HG02623 (cell line): ENCODE results near the gene ATP5F1E.

ENCODE experiments used
- ATAC-seq: cut with Tn5 transposase; IDR thresholded peaks from one replicate; pipeline ENCODE4 v1.9.1; 2021; ENCODE audit warnings: moderate library complexity; ENCODE audit not compliant: unreplicated experiment

ATP5F1E gene

DNA sequence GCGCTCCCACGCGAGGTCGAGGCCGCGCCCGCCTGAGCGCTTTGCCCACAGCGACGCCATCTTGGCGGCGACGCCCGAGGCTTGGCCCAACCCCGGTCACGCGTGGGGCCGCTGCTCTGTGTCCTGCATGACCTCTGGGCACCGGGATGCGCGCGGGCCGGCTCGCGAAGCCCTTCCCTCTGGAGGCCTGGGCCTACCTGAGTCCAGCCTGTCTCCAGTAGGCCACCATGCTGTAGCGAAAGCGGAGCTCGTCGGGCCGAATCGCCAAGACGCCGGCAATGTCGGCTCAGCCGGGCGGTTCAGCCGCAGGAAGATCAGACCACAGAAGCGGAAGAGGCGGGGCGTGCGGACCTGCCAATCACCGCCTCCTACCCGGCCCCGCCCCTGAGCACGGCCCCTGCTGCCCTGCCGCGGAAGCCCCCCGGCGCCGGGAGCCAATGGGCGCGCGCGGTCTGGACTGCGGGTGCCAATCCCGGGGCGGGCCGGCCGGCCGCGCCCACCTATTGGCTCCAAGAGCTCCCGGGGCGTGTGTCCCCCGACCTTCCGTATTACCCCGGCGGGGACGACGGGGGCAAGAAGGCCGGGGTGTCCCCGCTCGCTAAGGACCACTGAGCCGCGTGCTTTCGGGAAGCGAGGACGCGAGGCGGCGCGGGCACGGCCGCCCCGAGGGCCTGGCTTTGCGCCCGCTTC lies at the start of gene ATP5F1E:
Gene ATP5F1E (minus strand): TSS at position 313 of the 690 bp plus-strand sequence. CDS start 84 bp downstream, at position 229.
- ATAC-seq, result peak; percentile 94

DNA sequence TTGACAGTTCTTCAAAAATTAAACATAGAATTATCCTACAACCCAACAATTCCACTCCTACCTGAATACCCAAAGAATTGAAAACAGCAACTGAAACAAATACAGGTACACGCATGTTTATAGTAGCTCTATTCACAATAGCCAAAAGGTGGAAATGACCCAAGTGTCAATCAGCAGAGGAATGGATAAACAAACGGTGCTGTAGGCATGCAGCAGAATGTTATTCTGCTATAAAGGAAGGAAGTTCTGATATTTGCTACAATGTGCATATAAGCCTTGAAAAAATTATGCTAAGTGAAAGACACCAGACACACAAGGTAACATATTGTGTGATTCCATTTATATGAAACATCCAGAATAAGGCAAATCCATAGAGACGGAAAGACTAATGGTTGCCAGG lies 48.9 kb upstream of the ATP5F1E start:
- ATAC-seq, result no peak

DNA sequence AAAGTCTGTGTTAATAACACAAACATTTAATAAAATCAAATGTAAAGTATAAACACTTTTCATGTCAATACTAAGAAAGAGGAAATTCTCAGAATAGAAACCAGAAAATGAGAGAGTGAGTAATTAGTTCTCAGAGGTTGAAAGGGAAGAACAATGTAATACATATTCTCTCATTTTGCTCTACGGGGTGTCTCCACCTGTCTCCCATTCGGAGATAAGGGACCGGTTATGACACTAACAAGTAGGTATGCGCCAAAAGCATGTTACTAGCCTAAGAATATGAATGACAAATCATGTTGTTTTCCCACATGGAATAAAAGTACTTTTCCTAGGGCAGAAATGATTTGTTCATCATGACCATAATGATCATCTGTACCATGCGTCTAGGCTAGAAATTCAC lies 46.1 kb upstream of the ATP5F1E start:
- ATAC-seq, result no peak

DNA sequence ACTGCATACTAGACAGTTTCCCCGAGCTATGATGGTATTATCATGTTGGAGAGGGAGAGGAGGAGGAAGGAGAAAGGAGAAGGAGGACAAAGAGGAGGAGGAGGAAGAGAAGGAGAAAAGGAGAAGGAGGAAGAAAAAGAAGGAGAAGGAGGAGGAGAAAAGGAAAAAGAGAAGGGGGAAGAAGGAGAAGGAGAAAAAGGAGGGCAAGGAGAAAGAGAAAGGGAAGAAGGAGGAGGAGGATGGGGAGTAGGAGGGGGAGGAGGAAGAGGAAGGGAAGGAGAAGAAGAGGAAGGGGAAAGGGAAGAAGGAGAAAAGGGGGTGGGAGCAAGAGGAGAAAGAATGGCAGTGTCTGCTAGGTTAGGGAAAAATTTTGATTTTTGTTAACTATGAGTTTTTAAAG lies 45.6 kb upstream of the ATP5F1E start:
- ATAC-seq, result no peak

DNA sequence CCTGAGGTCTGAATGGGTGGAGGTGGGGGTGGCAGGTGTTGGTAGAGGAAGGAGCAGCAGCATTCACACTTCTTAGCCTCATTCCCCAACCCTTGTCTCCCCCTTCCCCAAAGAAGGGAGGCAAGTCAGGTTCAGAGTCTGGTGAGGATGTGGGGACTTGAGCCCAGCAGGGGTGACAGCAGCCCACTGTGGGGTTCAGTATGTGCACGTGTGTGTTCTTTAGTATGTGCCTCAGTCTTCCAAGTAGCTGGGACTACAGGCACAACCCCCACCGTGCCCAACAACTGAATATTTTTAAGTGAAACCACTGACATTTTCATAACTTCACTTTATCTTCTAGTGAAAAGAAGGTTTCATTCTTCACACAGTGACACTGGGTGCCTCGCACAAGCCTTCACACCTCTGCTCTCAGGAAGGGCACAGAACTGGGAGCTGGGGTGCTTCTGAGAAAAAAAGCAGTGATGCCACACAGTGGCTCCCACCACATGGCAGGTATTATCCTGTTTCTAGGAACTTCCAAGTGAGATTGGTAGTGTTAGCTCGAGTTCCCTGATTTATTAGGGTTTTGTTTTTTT lies 43.9 kb upstream of the ATP5F1E start:
- ATAC-seq, result no peak

DNA sequence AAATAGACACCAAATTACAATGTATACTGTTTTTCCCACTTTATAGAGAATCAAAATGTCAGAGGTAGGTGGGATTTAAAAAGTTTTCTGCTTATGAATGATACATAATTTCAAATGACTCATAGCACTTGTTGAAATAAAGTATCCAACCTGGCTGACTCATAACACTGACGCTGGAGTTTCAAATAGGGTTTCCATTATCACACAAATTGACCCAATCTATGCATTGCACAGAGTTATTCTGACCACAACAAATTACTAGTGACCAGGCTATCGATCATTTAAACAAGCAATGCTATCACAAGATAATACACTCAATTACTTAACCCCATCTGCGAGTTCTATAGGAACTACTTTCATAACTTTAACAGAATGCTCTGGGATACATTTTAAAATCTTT lies 42.3 kb upstream of the ATP5F1E start:
- ATAC-seq, result no peak

DNA sequence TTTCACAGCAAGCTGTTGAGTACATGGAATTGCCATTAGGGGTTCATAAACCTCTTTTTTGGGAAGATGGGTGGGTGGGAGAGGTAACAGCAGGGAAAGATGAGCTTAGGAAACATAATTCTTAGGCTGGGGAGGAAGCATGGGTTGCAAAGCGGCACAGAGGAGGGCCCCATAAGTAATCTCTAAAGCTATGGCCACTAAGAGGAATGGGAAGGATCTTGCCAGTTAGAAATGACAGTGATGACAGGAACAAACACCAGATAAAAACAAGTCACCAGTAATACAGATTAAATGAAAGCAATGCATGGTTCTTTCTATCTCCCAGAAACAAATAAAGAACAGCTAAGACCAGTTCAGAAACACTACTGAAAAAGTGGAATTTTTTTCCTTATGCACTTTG lies 41.4 kb upstream of the ATP5F1E start:
- no peak for ATAC-seq

DNA sequence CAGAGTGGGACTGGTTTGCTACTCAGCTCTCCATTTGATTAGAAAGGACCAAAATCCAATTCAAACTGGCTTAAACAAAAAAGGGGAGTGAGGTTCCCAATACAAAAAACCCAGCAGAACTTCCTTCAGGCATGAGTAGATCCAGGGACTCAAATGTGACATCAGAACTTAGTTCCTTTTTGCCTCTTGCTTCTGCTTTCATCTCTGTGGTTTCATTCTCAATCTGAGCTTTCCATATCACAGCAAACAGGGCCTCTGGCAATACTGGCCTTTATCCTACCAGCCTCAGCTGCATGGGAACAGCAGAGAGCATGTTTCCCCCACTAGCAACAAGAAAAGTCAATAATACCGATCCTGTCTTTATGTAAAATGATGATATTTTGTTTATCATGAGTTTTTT lies 39.1 kb upstream of the ATP5F1E start:
- peak; percentile 55 for ATAC-seq

DNA sequence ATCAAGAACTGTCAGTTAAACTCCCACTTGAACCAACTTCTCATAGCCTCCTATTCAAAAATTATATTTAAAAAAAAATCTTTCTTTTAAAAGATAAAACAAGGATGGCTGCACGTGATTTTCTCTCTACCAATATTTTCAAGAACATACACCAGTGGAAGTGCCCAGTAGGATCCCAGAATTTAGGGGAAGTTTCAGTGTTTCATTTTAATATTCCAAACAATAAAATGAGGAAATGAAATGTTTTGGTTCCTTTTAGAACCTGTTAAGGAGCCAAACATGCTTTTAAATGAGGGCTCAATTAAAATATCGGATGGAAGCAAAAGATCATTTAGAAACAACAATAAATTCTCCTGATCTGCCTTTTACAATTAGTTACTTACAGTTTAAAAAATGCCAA lies 36.9 kb upstream of the ATP5F1E start:
- no peak for ATAC-seq

DNA sequence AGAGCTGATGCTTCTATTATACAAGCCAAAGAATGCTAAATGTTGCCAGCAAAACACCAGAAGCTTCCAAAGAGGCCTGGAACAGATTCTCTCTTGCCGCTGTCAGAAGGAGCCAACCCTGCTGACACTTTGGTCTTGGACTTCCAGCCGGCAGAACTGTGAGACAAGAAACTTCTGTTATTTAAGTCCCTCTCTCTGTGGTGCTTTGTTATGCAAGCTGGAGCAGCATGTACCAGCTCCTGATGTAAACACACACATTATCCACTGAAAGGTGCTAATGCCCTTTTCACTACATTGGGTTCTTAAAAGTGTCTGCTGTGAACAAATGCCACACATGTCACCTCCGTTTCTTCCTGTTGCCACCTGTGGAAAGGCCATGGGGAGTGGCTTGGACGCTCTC lies 36.4 kb upstream of the ATP5F1E start:
- ATAC-seq, result no peak

DNA sequence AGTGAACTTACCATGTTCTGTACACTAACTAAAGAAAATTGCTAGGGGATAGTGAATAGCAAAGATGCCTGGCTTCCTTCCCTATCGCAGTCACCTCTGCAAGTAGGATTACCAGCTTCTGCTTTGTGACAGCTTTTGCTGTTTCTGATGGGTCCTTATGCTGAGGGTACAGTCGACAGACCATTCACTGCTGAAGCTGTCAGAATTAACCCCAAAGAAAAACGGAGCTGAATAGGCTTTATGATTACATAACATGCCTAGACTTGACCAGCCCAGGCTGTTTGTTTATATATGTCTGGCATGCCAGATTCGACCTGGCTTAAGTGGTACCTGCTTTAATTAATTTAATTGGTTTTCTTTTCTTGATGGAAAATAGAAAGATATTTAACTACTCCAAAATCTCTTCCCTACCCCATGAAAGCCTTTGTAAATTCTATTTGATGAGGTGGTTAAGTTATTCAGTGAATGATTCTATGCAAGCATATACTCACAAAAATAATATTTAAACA lies 32.1 kb upstream of the ATP5F1E start:
- no peak for ATAC-seq

DNA sequence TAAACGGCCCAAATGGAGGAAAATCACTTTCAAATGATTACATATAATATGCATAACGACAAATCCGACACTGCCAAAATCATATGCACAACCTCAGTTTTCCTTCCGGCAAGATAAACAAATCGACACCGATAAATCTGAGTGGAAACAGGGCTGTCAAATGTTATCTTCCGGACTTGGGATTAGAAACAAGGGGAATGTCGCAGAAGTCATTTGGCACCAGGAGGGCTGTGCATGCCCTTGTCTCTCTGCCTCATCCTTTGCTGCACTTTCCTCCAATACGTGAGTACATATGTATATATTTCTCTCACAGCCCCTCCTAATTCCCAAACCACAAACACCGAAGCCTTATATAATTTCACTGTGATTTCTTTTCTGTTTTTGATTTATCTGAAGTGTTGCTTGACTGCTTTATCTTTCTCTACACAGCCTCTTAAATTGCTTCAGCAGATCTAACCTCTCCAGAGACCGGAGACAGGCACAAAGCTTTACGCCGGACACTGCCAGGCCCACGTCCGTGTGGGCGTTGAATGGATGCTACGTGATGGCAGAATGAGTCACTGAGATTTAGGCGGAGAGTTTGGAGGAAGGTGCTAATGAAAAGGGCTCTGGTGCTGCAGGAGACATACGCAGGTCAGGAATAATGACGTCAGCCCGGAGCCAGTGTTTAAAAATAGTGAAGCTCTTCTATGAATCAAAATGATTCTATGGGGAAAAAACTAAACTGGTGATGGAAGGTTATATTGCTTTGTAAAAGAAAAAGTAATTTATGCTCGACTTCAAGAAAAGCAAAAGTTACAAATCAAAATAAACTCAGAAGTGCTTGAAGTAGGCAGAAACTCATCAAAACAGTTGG lies 31.5 kb upstream of the ATP5F1E start:
- no peak for ATAC-seq

DNA sequence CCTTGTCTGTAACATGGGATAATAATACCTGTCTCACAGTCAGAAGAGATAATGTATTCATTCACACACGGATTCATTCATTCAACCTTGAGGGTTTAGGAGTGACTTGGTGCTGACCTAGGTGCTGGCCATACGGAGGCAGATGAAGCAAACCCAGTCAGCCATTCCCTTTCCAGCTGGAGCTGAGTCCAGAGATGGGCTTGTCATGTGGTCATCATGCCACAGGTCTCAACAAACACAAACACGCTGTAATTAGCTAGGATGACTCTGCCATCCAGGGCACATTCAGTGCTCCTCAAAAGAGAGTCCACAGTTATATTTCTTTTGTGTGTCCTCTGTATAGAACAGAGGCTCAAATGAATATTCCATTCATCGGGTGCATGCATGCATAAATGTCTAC lies 29.9 kb upstream of the ATP5F1E start:
- no peak for ATAC-seq

DNA sequence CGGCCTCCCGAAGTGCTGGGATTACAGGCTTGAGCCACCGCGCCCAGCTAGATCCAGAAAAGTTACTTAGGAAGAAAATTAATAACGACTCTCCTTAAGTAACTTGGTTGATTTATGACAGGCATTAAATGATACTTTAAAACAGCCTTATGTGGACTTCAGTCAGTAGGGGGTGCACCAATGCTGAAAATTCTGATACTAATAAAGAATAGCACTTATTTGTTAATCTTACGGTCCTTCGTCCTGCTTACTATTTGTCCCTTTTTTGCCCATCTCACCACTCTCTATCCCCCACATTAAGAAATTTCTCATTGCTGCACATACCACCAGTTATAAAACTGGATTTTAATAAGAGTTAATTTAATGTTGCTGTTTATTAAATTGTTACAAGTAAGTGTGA lies 23.2 kb upstream of the ATP5F1E start:
- ATAC-seq, result no peak

DNA sequence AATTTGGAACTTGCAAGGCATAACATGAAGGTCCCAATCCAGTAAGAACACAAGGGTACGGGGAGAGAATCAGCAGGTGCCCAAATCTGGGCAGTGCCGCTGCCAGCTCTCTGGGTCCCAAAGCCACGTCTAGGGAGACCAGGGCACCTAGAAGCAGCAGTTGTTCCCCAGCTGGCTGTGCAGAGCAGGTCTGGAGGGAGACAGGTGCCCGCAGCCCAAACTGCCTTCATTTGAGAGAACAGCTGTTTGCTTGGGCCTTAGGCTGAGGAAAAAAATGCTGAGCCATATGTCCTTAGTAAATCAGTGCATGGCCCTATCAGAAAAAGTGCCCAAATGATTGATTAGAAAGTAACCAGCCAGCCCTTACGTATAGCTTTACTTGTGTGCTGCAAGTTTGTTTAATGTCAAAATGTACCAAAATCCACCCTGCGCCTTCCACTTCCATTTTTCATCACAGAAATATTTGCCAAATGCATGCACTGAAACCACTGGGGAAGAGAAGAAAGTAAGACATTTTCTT lies 19.6 kb upstream of the ATP5F1E start:
- ATAC-seq, result no peak

DNA sequence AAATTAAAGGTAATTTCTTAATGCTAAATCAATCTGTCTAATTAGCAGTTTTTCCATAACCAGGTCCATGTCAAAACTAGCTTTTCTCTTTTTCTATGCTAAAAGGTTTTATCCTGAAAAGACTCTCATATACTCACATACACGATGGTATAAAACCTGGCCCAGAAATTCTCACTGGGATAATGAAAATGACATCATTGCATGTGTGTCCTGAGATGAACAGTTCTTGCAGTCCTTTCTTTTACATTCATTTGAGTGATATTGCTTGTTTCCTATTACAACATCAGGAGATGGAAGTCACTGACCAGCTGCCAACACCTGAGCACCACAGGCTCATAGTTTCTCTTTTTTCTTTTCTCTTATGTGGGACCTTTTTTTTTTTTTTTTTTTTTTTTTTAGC lies 18.3 kb upstream of the ATP5F1E start:
- no peak for ATAC-seq

DNA sequence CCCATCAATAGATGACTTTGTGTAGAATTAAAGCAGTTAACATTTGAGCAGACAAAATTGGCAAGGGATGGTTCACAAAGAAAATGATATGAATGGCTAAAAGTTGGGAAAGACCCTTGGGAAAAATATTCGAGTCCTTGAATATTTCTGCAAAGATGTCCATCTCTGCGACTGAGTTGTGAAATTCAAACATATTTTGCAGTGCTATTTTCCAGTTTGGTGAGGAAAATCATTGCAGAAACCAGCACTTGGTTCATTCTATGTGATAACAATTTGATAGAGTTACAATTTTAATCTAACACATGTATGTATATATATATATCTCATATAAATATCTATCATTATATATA lies 16.5 kb upstream of the ATP5F1E start:
- no peak for ATAC-seq

DNA sequence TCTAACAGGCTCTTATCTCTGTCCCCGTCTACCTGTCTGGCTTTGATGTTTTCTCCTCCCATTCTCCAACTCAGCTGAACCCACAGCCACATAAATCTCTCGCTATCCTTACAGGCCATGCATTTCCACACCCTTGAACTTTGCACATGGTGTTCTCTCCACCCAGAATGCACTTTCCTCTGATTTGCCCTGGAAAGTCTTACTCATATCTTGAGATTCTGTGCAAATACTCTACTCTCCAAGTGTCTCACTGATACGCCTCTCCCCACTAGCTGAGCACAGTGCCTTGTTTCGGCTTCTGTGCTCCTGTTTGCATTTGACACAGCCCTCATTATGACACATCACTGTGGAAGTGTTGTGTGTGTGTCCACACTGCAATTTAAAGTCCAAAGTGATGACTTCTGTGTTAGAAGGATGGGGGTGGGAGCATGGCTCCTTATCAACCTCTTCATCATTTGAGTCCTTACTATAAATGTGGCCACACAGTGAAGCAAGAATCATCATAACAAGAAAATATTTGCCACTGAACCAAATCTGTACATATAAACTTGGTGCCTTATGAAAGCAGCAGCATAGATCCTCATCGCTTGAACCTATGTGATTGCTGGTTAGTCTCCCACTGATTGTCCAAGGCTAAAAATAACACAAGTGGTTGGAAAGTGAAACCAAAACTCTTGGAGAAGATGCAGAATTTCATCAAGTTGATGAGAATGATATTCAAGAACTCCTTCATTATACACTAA lies 16.0 kb upstream of the ATP5F1E start:
- no peak for ATAC-seq

DNA sequence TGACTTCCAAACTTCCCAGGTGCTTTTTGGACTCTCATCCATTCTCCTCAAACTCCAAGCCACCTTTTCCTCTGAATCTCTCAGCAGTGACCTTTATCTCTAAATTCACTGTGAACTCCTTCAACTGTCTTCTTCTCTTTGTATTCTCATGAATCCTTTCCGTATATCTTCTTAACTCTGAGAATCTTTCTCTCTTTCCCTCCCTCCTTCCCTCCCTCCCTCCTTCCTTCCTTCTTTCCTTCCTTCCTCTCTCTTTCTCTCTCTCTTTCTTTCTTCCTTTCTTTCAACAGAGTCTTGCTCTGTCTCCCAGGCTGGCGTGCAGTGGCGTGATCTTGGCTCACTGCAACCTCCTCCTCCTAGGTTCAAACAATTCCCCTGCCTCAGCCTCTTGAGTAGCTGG lies 14.7 kb upstream of the ATP5F1E start:
- no peak for ATAC-seq

DNA sequence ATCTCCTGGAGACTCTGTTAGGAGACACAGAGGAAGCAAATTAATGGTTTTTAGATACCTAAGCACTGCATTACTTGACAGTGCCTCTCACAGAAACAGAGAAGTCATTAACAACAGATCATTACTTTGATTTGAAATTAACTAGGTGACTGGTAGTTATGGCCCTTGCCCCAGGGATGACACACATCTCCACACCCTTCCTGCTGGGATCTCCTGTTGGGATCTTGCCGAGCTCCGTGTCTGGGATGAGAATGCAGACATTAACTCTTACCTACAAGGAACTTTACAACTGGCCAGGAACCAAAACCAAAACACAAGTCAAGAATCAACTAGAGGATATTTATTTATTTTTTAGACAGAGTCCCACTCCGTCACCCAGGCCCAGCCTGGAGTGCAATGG lies 12.7 kb upstream of the ATP5F1E start:
- no peak for ATAC-seq

DNA sequence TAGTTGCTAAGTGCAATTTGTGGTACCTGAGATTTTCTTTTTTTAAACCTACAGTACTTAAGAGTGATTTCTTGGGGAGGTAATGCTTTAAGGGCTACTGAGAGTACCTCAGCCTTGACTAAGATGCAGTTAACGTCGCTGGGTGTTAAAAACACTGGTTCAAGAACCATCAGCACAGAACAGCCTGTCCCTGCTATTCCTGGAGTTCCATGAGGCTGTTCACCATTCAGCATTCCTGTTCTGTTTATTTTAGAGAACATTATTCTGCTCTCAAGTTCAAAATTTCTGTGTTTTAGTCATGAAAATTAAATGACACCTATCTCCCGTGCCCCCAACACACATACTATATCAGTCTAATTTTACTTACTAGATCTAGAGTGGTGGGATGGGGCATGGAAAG lies 12.2 kb upstream of the ATP5F1E start:
- ATAC-seq, result no peak
